T-cell (primary cell): ENCODE data around the gene ZNF33B. TPM values are rescaled to one million over a fixed set of nuclear protein-coding genes. Genes with fewer than 3 reads are reported as not detected.

ENCODE experiments used
- ATAC-seq, 4 experiments: fragments of 200-7000 bp in 3 of 4; fragments of 150-1000 bp in 1 of 4; cut with Tn5 transposase; replicated peaks in 1 of 4; 1 replicate in 3 of 4; 2 replicates in 1 of 4; pipeline ENCODE4 v1.10.0; 2021; ENCODE audit warnings: moderate library complexity in 3 of 4, mild to moderate bottlenecking in 2 of 4, moderate number of reproducible peaks in 1 of 4
- CTCF ChIA-PET, 2 donors: fragments of 300-600 bp; sonication (Branson Sonifier 250); formaldehyde crosslinking; loops; one replicate each; lab custom pipeline; 2022; ENCODE audit warnings: antibody characterized with exemption in 2 of 2; lab: Charles Lee
- POLR2A ChIA-PET, 2 donors: fragments of 300-600 bp; sonication (Branson Sonifier 250); formaldehyde crosslinking; loops; one replicate each; lab custom pipeline; 2022; ENCODE audit warnings: antibody characterized with exemption in 2 of 2; lab: Charles Lee
- DNase-seq, 35 experiments: peaks; one replicate each; pipeline versions ENCODE4 v3.0.0 to v3.0.0-alpha.2; 2013 to 2023
- H3K27ac ChIP-seq: one replicate; pipeline ENCODE4 v1.5.1; 2013; ENCODE audit warnings: low read length
- H3K27me3 ChIP-seq, 2 experiments: replicated peaks in 1 of 2; 1 replicate in 1 of 2; 2 replicates in 1 of 2; pipeline versions ENCODE4 v1.6.1 to v1.7.0; 2013; ENCODE audit warnings: low read length in 1 of 2, mixed read lengths in 1 of 2; ENCODE audit not compliant: control insufficient read depth in 2 of 2, insufficient read depth in 2 of 2; ENCODE audit errors: extremely low read depth in 1 of 2
- H3K36me3 ChIP-seq, 2 donors: 1 replicate in 1 of 2; 2 replicates in 1 of 2; pipeline versions ENCODE4 v1.6.1 to v1.7.0; 2013; ENCODE audit warnings: low read length in 1 of 2; ENCODE audit not compliant: control insufficient read depth in 2 of 2, insufficient read depth in 1 of 2; ENCODE audit errors: extremely low read depth in 1 of 2
- H3K4me1 ChIP-seq, 2 experiments: 1 replicate in 1 of 2; 2 replicates in 1 of 2; pipeline versions ENCODE4 v1.6.1 to v1.7.0; 2013; ENCODE audit warnings: low read length in 2 of 2, mixed read lengths in 1 of 2; ENCODE audit not compliant: insufficient read depth in 2 of 2, control insufficient read depth in 1 of 2; ENCODE audit errors: extremely low read depth in 1 of 2
- H3K4me3 ChIP-seq, 2 donors: 1 replicate in 1 of 2; 2 replicates in 1 of 2; pipeline versions ENCODE4 v1.5.1 to v1.7.0; 2013; ENCODE audit warnings: mild to moderate bottlenecking in 2 of 2, low read length in 1 of 2, moderate library complexity in 1 of 2; ENCODE audit not compliant: control insufficient read depth in 1 of 2; ENCODE audit errors: extremely low read depth in 1 of 2
- H3K9me3 ChIP-seq: 2 replicates; pipeline ENCODE4 v1.7.0; 2013
- H3K27ac Mint-ChIP-seq, 2 donors: one replicate each; pipeline ENCODE4 v1.8.0; 2020 to 2021; ENCODE audit warnings: mild to moderate bottlenecking in 2 of 2, mixed read lengths in 2 of 2
- H3K27me3 Mint-ChIP-seq, 2 donors: one replicate each; pipeline ENCODE4 v1.8.0; 2021 to 2022; ENCODE audit warnings: mixed read lengths in 2 of 2
- H3K36me3 Mint-ChIP-seq: one replicate; pipeline ENCODE4 v1.8.0; 2021; ENCODE audit warnings: mixed read lengths
- H3K4me1 Mint-ChIP-seq, 3 donors: one replicate each; pipeline ENCODE4 v1.8.0; 2020 to 2022; ENCODE audit warnings: mixed read lengths in 3 of 3, mild to moderate bottlenecking in 1 of 3
- H3K4me3 Mint-ChIP-seq, 3 donors: one replicate each; pipeline ENCODE4 v1.8.0; 2020 to 2022; ENCODE audit warnings: mild to moderate bottlenecking in 3 of 3, mixed read lengths in 3 of 3, moderate library complexity in 3 of 3
- H3K9me3 Mint-ChIP-seq, 3 donors: one replicate each; pipeline ENCODE4 v1.8.0; 2020 to 2022; ENCODE audit warnings: mixed read lengths in 3 of 3
- WGBS: methylation state at CpG from one replicate; pipeline ENCODE4 v1.1.5; 2013; ENCODE audit warnings: missing lambda C conversion rate; ENCODE audit not compliant: insufficient coverage; 5-methylcytosine and 5-hydroxymethylcytosine counted together
- total RNA-seq, 35 experiments: library from RNA in 6 of 35; stranded (reverse) in 6 of 35; fragments of 120-200 nt in 1 of 35; gene quantifications; one replicate each; pipeline versions ENCODE4 v1.2.1 to v1.2.4 and lab custom pipeline; 2013 to 2026

The ZNF33B gene
- total RNA-seq, 5 donors from 2014 or later (not counting 1 experiment from before 2014, with no cell fraction given): 26.4 to 61.6 (median 57.7) TPM

GRCh38 chr10:42640610-42641229 lies 2.4 kb upstream of the ZNF33B start:
- H3K27ac Mint-ChIP-seq: peak overlapping the region in 1 of 2 donors; percentile 9
- Histone ChIP-seq H3K27ac (no peak overlapping the region), H3K4me1 (peaks cover 5 to 15% of the 10 kb centered on the region in 2 experiments), H3K9me3 (no peaks in the 10 kb centered on the region), H3K27me3 (no peaks in the 10 kb centered on the region), H3K36me3 (peaks cover 0 to 4% of the 10 kb centered on the region in 2 donors), H3K4me3 (no peak overlapping the region)
- ChIA-PET CTCF (no interaction called here), POLR2A (no interaction called here)
- no peak for DNase-seq
- H3K9me3 Mint-ChIP-seq: no peaks in the 10 kb centered on the region
- H3K36me3 Mint-ChIP-seq: peaks cover 20% of the 10 kb centered on the region
- no peak for ATAC-seq
- peaks cover 0 to 2% of the 10 kb centered on the region in 2 donors for H3K27me3 Mint-ChIP-seq
- H3K4me3 Mint-ChIP-seq: no peak overlapping the region
- H3K4me1 Mint-ChIP-seq: peaks cover 23 to 32% (median 30%) of the 10 kb centered on the region in 3 donors
- WGBS: 98% methylated on average over 5 of the region's 8 CpGs

GRCh38 chr10:42638821-42639270 lies 476 bp upstream of the ZNF33B start:
- peaks cover 23% of the 10 kb centered on the region for H3K36me3 Mint-ChIP-seq
- ChIA-PET POLR2A (no interaction called here), CTCF (no interaction called here)
- Histone ChIP-seq H3K36me3 (peaks cover 3 to 4% of the 10 kb centered on the region in 2 donors), H3K4me1 (peaks cover 7 to 24% of the 10 kb centered on the region in 2 experiments), H3K27ac (peak overlapping the region; percentile 96), H3K4me3 (peak overlapping the region; percentile 91 to 100), H3K27me3 (no peaks in the 10 kb centered on the region), H3K9me3 (no peaks in the 10 kb centered on the region)
- H3K27ac Mint-ChIP-seq: peak overlapping the region; percentile 96 to 99
- peak in 19 of 35 experiments; percentile 3 to 53 (median 31) for DNase-seq
- no peaks in the 10 kb centered on the region for H3K27me3 Mint-ChIP-seq
- ATAC-seq: peak; percentile 2 to 54 (median 25)
- H3K4me3 Mint-ChIP-seq: peak overlapping the region; percentile 95 to 99 (median 98)
- WGBS: no CpG with 5 or more reads among the region's 6 CpGs
- no peaks in the 10 kb centered on the region for H3K9me3 Mint-ChIP-seq
- H3K4me1 Mint-ChIP-seq: peaks cover 39 to 46% (median 44%) of the 10 kb centered on the region in 3 donors

- peak overlapping the region; percentile 95 to 99 (median 98) for H3K4me3 Mint-ChIP-seq
- no peaks in the 10 kb centered on the region for H3K9me3 Mint-ChIP-seq
- DNase-seq: no peak
- Histone ChIP-seq H3K27ac (peak overlapping the region; percentile 96), H3K27me3 (no peaks in the 10 kb centered on the region), H3K36me3 (peaks cover 8 to 9% of the 10 kb centered on the region in 2 donors), H3K4me3 (peak overlapping the region; percentile 91 to 100), H3K9me3 (no peaks in the 10 kb centered on the region), H3K4me1 (peaks cover 7 to 28% of the 10 kb centered on the region in 2 experiments)
- CTCF ChIA-PET: no interaction called here
- H3K36me3 Mint-ChIP-seq: peaks cover 30% of the 10 kb centered on the region
- POLR2A ChIA-PET: no interaction called here
- ATAC-seq: no peak
- no peaks in the 10 kb centered on the region for H3K27me3 Mint-ChIP-seq
- peaks cover 50 to 56% (median 55%) of the 10 kb centered on the region in 3 donors for H3K4me1 Mint-ChIP-seq
- H3K27ac Mint-ChIP-seq: peak overlapping the region; percentile 96 to 99
- 10% methylated on average over 2 of the region's 10 CpGs for WGBS
Measured at GRCh38 chr10:42637648-42638054, 719 bp downstream of the ZNF33B start.

DNA sequence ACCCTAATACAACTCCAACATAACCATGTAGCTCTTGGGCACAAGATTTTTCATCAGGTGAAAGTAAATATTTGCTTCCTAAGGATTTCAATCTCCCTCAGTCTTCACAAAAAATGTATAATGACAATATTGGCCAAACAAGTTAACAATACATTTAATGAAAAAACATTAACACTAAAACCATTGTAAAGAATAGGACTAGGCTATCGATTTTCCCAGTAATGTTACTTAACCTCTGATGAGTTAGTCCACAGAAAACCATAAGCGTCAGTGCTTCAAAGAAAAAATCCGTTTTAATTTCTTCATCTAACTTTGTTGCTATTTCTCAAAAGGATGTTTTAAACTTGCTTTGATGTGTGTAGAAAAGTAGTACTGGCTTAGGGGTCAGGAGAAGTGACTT lies 1.2 kb downstream of the ZNF33B start:
- no peaks in the 10 kb centered on the region for H3K27me3 Mint-ChIP-seq
- ChIA-PET CTCF (no interaction called here), POLR2A (no interaction called here)
- H3K4me3 Mint-ChIP-seq: peak overlapping the region; percentile 95 to 99 (median 98)
- DNase-seq (peak in 1 of 35 experiments; percentile 9), ATAC-seq (no peak)
- Histone ChIP-seq H3K27me3 (no peaks in the 10 kb centered on the region), H3K36me3 (peaks cover 8 to 9% of the 10 kb centered on the region in 2 donors), H3K4me1 (peaks cover 7 to 28% of the 10 kb centered on the region in 2 experiments), H3K27ac (peak overlapping the region; percentile 96), H3K9me3 (no peaks in the 10 kb centered on the region), H3K4me3 (no peak overlapping the region)
- H3K36me3 Mint-ChIP-seq: peaks cover 35% of the 10 kb centered on the region
- no CpG with 5 or more reads among the region's 3 CpGs for WGBS
- peak overlapping the region; percentile 96 to 99 for H3K27ac Mint-ChIP-seq
- H3K9me3 Mint-ChIP-seq: no peaks in the 10 kb centered on the region
- H3K4me1 Mint-ChIP-seq: peaks cover 54 to 61% (median 60%) of the 10 kb centered on the region in 3 donors

- no peak for ATAC-seq
- no CpG with 5 or more reads among the region's 4 CpGs for WGBS
- Mint-ChIP-seq H3K4me1 (peaks cover 69 to 75% (median 70%) of the 10 kb centered on the region in 3 donors), H3K36me3 (peaks cover 52% of the 10 kb centered on the region), H3K27ac (peak overlapping the region in 1 of 2 donors; percentile 61), H3K27me3 (no peaks in the 10 kb centered on the region), H3K4me3 (peak overlapping the region in 1 of 3 donors; percentile 17), H3K9me3 (no peaks in the 10 kb centered on the region)
- DNase-seq: no peak
- peaks cover 18 to 37% of the 10 kb centered on the region in 2 experiments for H3K4me1 ChIP-seq
- POLR2A ChIA-PET: no interaction called here
- no peak overlapping the region for H3K4me3 ChIP-seq
- H3K9me3 ChIP-seq: no peaks in the 10 kb centered on the region
- H3K27ac ChIP-seq: no peak overlapping the region
- H3K36me3 ChIP-seq: peaks cover 8 to 22% of the 10 kb centered on the region in 2 donors
- no peaks in the 10 kb centered on the region for H3K27me3 ChIP-seq
- CTCF ChIA-PET: no interaction called here
Measured at GRCh38 chr10:42635098-42635497, 3.3 kb downstream of the ZNF33B start.

- Mint-ChIP-seq H3K4me3 (no peak overlapping the region), H3K9me3 (no peaks in the 10 kb centered on the region), H3K4me1 (peaks cover 61 to 74% (median 65%) of the 10 kb centered on the region in 3 donors), H3K27me3 (no peaks in the 10 kb centered on the region), H3K27ac (peak overlapping the region in 1 of 2 donors; percentile 25), H3K36me3 (peaks cover 77% of the 10 kb centered on the region)
- Histone ChIP-seq H3K4me1 (peaks cover 21 to 31% of the 10 kb centered on the region in 2 experiments), H3K36me3 (peaks cover 8 to 38% of the 10 kb centered on the region in 2 donors), H3K27ac (no peak overlapping the region), H3K9me3 (no peaks in the 10 kb centered on the region), H3K4me3 (no peak overlapping the region), H3K27me3 (no peaks in the 10 kb centered on the region)
- ChIA-PET CTCF (no interaction called here), POLR2A (no interaction called here)
- ATAC-seq: no peak
- WGBS: no CpG with 5 or more reads among the region's 3 CpGs
- no peak for DNase-seq
Measured at GRCh38 chr10:42632564-42632963, 5.8 kb downstream of the ZNF33B start.
